Measurements from ENCODE around the gene OSBP2. TPM values are rescaled to one million over a fixed set of nuclear protein-coding genes. Genes with fewer than 3 reads are reported as not detected.

The OSBP2 gene
- total and polyA plus RNA-seq, 2 of the 13 experiments (the other 11 are each of a cell fraction or from before 2014, with no cell fraction given), result 5.0 to 7.7 TPM

DNA sequence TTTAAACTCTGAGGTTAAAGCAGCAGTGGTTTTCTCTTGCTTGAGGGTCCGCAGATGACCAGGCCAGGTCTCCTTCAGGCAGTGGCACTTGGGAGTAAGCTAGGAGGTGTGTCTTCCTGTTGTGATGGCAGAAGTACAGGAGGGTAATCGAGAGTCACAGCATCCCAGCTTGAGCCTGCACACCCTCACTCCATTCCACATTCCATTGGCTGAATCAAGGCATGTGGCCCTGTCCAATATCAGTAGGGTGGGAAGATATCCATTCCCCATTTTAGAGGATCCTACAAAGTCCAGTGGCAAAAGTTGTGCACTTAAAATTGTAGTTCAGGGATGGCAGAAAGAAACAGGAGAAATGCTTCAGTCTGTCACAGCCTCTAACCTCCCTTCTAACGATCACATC, 23.3 kb downstream of the OSBP2 start:
- H3K9me3 ChIP-seq (ENCODE audit: low read length), result no peaks in the 10 kb centered on the region
- intact Hi-C loops (cut with micrococcal nuclease; ENCODE audit: unreplicated experiment) (no loop called here), in situ Hi-C loops (cut with HindIII; ENCODE audit: extremely low pct_ligation_motif_present, low pct_unique_long_range_greater_than_20kb) (no loop called here)
- no peak overlapping the region for H2AFZ ChIP-seq (ENCODE audit: low read length)
- no peaks in the 10 kb centered on the region for H3K79me2 ChIP-seq (ENCODE audit: insufficient read depth, low read length)
- 0% methylated on average over 3 of the region's 3 CpGs for WGBS (ENCODE audit: low lambda C conversion rate)
- H4K20me1 ChIP-seq (ENCODE audit: insufficient read depth, low read length), result no peaks in the 10 kb centered on the region
- no peak overlapping the region for H3K4me2 ChIP-seq (ENCODE audit: low read depth, low read length)
- H3K4me3 ChIP-seq (replicated peaks in 1 of 3; ENCODE audit: insufficient read depth in 1 of 3, low read depth in 2 of 3, low read length in 3 of 3), result no peak overlapping the region
- no peaks in the 10 kb centered on the region; a peak in 1 of 5 replicates for H3K27me3 ChIP-seq (ENCODE audit: control insufficient read depth in 1 of 2, insufficient read depth in 2 of 2, low read length in 2 of 2)
- no peak for FAIRE-seq
- DNase-seq (ENCODE audit: low spot score), result no peak
- no peak for ATAC-seq
- CTCF ChIA-PET (ENCODE audit: low intra/inter-chr PET ratio, low total read pairs), result no interaction called here
- TF ChIP-seq ZNF207 (IDR thresholded peaks at IDR 0.05; ENCODE audit: borderline replicate concordance) (no peak), NCOA5 (CRISPR knock-in tag; IDR thresholded peaks at IDR 0.05) (no peak), TSC22D2 (CRISPR knock-in tag; IDR thresholded peaks at IDR 0.05; ENCODE audit: borderline replicate concordance) (no peak), ZNF232 (CRISPR knock-in tag; IDR thresholded peaks at IDR 0.05; ENCODE audit: borderline replicate concordance) (no peak), ZNF570 (CRISPR knock-in tag; IDR thresholded peaks at IDR 0.05; ENCODE audit: borderline replicate concordance) (no peak)
- TF ChIP-seq, protein P1, sequence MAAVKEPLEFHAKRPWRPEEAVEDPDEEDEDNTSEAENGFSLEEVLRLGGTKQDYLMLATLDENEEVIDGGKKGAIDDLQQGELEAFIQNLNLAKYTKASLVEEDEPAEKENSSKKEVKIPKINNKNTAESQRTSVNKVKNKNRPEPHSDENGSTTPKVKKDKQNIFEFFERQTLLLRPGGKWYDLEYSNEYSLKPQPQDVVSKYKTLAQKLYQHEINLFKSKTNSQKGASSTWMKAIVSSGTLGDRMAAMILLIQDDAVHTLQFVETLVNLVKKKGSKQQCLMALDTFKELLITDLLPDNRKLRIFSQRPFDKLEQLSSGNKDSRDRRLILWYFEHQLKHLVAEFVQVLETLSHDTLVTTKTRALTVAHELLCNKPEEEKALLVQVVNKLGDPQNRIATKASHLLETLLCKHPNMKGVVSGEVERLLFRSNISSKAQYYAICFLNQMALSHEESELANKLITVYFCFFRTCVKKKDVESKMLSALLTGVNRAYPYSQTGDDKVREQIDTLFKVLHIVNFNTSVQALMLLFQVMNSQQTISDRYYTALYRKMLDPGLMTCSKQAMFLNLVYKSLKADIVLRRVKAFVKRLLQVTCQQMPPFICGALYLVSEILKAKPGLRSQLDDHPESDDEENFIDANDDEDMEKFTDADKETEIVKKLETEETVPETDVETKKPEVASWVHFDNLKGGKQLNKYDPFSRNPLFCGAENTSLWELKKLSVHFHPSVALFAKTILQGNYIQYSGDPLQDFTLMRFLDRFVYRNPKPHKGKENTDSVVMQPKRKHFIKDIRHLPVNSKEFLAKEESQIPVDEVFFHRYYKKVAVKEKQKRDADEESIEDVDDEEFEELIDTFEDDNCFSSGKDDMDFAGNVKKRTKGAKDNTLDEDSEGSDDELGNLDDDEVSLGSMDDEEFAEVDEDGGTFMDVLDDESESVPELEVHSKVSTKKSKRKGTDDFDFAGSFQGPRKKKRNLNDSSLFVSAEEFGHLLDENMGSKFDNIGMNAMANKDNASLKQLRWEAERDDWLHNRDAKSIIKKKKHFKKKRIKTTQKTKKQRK (IDR thresholded peaks at IDR 0.05; ENCODE audit: low read length), result no peak
- TF ChIP-seq, protein P2, sequence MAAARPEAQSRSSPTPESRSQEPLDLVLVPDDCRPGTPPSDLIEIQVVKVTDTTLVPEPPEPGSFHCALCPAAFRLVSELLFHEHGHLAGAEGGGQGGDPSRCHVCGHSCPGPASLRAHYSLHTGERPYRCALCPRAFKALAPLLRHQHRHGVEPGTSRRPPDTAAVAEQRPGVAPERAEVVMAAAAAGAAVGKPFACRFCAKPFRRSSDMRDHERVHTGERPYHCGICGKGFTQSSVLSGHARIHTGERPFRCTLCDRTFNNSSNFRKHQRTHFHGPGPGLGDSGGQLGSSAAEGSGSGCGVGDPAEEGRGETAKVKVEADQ (CRISPR knock-in tag; IDR thresholded peaks at IDR 0.05; ENCODE audit: borderline replicate concordance), result no peak
- TF ChIP-seq, protein P3, sequence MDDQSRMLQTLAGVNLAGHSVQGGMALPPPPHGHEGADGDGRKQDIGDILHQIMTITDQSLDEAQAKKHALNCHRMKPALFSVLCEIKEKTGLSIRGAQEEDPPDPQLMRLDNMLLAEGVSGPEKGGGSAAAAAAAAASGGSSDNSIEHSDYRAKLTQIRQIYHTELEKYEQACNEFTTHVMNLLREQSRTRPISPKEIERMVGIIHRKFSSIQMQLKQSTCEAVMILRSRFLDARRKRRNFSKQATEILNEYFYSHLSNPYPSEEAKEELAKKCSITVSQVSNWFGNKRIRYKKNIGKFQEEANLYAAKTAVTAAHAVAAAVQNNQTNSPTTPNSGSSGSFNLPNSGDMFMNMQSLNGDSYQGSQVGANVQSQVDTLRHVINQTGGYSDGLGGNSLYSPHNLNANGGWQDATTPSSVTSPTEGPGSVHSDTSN (CRISPR knock-in tag; IDR thresholded peaks at IDR 0.05; ENCODE audit: borderline replicate concordance), result no peak
- TF ChIP-seq, protein P4, sequence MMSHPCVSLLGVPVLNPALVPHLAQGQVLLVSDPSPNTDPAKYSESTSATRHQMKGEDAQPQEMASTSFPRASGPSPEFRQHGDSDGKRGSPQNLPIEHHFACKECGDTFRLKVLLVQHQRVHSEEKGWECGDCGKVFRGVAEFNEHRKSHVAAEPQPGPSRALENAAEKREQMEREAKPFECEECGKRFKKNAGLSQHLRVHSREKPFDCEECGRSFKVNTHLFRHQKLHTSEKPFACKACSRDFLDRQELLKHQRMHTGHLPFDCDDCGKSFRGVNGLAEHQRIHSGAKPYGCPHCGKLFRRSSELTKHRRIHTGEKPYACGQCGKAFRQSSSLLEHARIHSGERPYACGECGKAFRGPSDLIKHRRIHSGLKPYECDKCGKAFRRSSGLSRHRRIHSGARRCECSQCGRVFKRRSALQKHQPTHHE (CRISPR knock-in tag; IDR thresholded peaks at IDR 0.05; ENCODE audit: borderline replicate concordance), result no peak
- 0 out of 2 replicates have a peak, but pooled peaks cover 9% of the 10 kb centered on the region for H3K4me1 ChIP-seq (ENCODE audit: insufficient read depth, low read length)
- no peaks in the 10 kb centered on the region for H3K36me3 ChIP-seq (replicated peaks in 1 of 2; ENCODE audit: control insufficient read depth in 1 of 2, insufficient read depth in 2 of 2, low read length in 2 of 2)
- no peak overlapping the region for H3K27ac ChIP-seq (ENCODE audit: extremely low read length, insufficient read depth, low read length)
- BruUV-seq (replicated peaks), result no TSS peak
- H3K9ac ChIP-seq (ENCODE audit: insufficient read depth, low read depth, low read length), result no peak overlapping the region
- POLR2A ChIA-PET, result no interaction called here
